HCT116 (cell line): ENCODE data around the gene STK24. TPM values are rescaled to one million over a fixed set of nuclear protein-coding genes. Genes with fewer than 3 reads are reported as not detected.

Experiments used
- ATAC-seq: fragments of 200-7000 bp; cut with Tn5 transposase; 2 replicates; pipeline ENCODE4 v1.9.1; 2020; ENCODE audit warnings: mild to moderate bottlenecking, moderate library complexity
- BruUV-seq: library from RNA; stranded (reverse); fragments of 400-500 nt; replicated peaks from 2 replicates; lab custom pipeline; 2021; lab: Mats Ljungman, UMichigan
- CTCF ChIA-PET: fragments of 300-600 bp; sonication (Branson Sonifier 250); formaldehyde crosslinking; loops from one replicate; lab custom pipeline; 2021; ENCODE audit warnings: antibody characterized with exemption; lab: Charles Lee
- POLR2A ChIA-PET: fragments of 300-600, 350-600 bp; sonication (Branson Sonifier 250); formaldehyde crosslinking; loops from one replicate; lab custom pipeline; 2021; ENCODE audit warnings: antibody characterized with exemption; lab: Charles Lee
- RAD21 ChIA-PET, 2 experiments: fragments of 300-600 bp; sonication (Branson Sonifier 250); formaldehyde crosslinking; loops; one replicate each; lab custom pipeline; 2023; ENCODE audit warnings: low total read pairs in 2 of 2; ENCODE audit not compliant: uncharacterized antibody in 2 of 2, unreplicated experiment in 2 of 2, low non-redundant PET in 1 of 2; lab: Charles Lee
- DNase-seq: peaks from one replicate; pipeline ENCODE4 v3.0.0-alpha.2; 2010; ENCODE audit warnings: low read depth, low spot score
- H2AFZ ChIP-seq: fragments of 200-600 bp; shearing (Covaris generic), sonication (generic); 2 replicates; pipeline ENCODE4 v1.6.1; 2017; ENCODE audit warnings: low read depth, mixed run types, mixed read lengths, antibody characterized with exemption, low read length; ENCODE audit not compliant: poor library complexity, severe bottlenecking
- H3K27ac ChIP-seq: 2 replicates; pipeline ENCODE4 v1.5.1; 2012; ENCODE audit warnings: low read depth, low read length
- H3K27me3 ChIP-seq: fragments of 200-600 bp; sonication (generic); 2 replicates; pipeline ENCODE4 v1.6.1; 2016; ENCODE audit warnings: mixed run types, low read length, mixed read lengths; ENCODE audit not compliant: insufficient read depth
- H3K36me3 ChIP-seq, 2 experiments: fragments of 200-500 bp in 1 of 2; fragments of 200-600 bp in 1 of 2; sonication (Bioruptor generic) in 1 of 2; sonication (generic) in 1 of 2; 2 replicates each; pipeline versions ENCODE4 v1.5.1 to v1.6.1; 2014 to 2016; ENCODE audit warnings: low read length in 2 of 2, inconsistent platforms in 1 of 2, mixed read lengths in 1 of 2, mixed run types in 1 of 2; ENCODE audit not compliant: insufficient read depth in 2 of 2, control insufficient read depth in 1 of 2
- H3K4me1 ChIP-seq, 2 experiments: fragments of 200-600 bp in 1 of 2; sonication (generic) in 1 of 2; 2 replicates each; pipeline versions ENCODE4 v1.5.1 to v1.6.1; 2012 to 2017; ENCODE audit warnings: low read length in 2 of 2, inconsistent platforms in 1 of 2, mild to moderate bottlenecking in 1 of 2, mixed read lengths in 1 of 2, mixed run types in 1 of 2, moderate library complexity in 1 of 2; ENCODE audit not compliant: insufficient read depth in 2 of 2, control insufficient read depth in 1 of 2
- H3K4me2 ChIP-seq: fragments of 200-600 bp; sonication (generic); 2 replicates; pipeline ENCODE4 v1.6.1; 2017; ENCODE audit warnings: mixed run types, low read length, mixed read lengths
- H3K4me3 ChIP-seq, 2 experiments: fragments of 200-600 bp in 1 of 2; sonication (generic) in 1 of 2; replicated peaks in 1 of 2; 2 replicates each; pipeline ENCODE4 v1.5.1; 2011 to 2016; ENCODE audit warnings: low read length in 2 of 2, control low read depth in 1 of 2, low read depth in 1 of 2, mild to moderate bottlenecking in 1 of 2, mixed read lengths in 1 of 2, mixed run types in 1 of 2
- H3K79me2 ChIP-seq: fragments of 200-600 bp; sonication (generic); 2 replicates; pipeline ENCODE4 v1.6.1; 2017; ENCODE audit warnings: mild to moderate bottlenecking, mixed run types, low read length, moderate library complexity, mixed read lengths; ENCODE audit not compliant: insufficient read depth
- H3K9ac ChIP-seq: fragments of 200-600 bp; sonication (generic); 2 replicates; pipeline ENCODE4 v1.6.1; 2016; ENCODE audit warnings: low read length, mixed read lengths
- H3K9me2 ChIP-seq: fragments of 200-600 bp; sonication (generic), shearing (Covaris generic); 2 replicates; pipeline ENCODE4 v1.6.1; 2017; ENCODE audit warnings: mixed run types, mild to moderate bottlenecking, moderate library complexity; ENCODE audit not compliant: insufficient read depth
- H3K9me3 ChIP-seq, 2 experiments: fragments of 200-500 bp in 1 of 2; fragments of 200-600 bp in 1 of 2; sonication (Bioruptor generic) in 1 of 2; sonication (generic) in 1 of 2; 2 replicates each; pipeline ENCODE4 v1.6.1; 2014 to 2017; ENCODE audit warnings: low read length in 2 of 2, mixed read lengths in 2 of 2, inconsistent platforms in 1 of 2, low read depth in 1 of 2, mild to moderate bottlenecking in 1 of 2, mixed run types in 1 of 2, moderate library complexity in 1 of 2; ENCODE audit not compliant: control insufficient read depth in 1 of 2, insufficient read depth in 1 of 2
- H4K20me1 ChIP-seq: fragments of 200-600 bp; sonication (generic), shearing (Covaris generic); 2 replicates; pipeline ENCODE4 v1.6.1; 2017; ENCODE audit warnings: mixed run types, mild to moderate bottlenecking, moderate library complexity; ENCODE audit not compliant: insufficient read depth
- ATF3 ChIP-seq: IDR thresholded peaks from 2 replicates; pipeline ENCODE4 v1.6.1; 2012
- CTCF ChIP-seq, 3 experiments: fragments of 200-600 bp in 1 of 3; sonication (generic) in 1 of 3; IDR thresholded peaks in 2 of 3; conservative IDR thresholded peaks in 1 of 3; 2 replicates each; pipeline ENCODE4 v1.5.1; 2012 to 2017; ENCODE audit warnings: low read depth in 2 of 3, low read length in 2 of 3, antibody characterized with exemption in 1 of 3, borderline replicate concordance in 1 of 3, control low read depth in 1 of 3, mild to moderate bottlenecking in 1 of 3, mixed read lengths in 1 of 3, mixed run types in 1 of 3, moderate library complexity in 1 of 3; ENCODE audit not compliant: insufficient read depth in 1 of 3
- EGR1 ChIP-seq: IDR thresholded peaks from 2 replicates; pipeline ENCODE4 v1.6.1; 2012; ENCODE audit warnings: low read depth
- ELF1 ChIP-seq: IDR thresholded peaks from 2 replicates; pipeline ENCODE4 v1.6.1; 2012; ENCODE audit warnings: low read depth, borderline replicate concordance
- EZH2 ChIP-seq: fragments of 200-600 bp; sonication (generic); IDR thresholded peaks from 2 replicates; pipeline ENCODE4 v1.6.1; 2017; ENCODE audit warnings: antibody characterized with exemption, mixed run types
- JUND ChIP-seq: IDR thresholded peaks from 2 replicates; pipeline ENCODE4 v1.6.1; 2012
- MAX ChIP-seq: IDR thresholded peaks from 2 replicates; pipeline ENCODE4 v1.6.1; 2012
- POLR2A ChIP-seq: IDR thresholded peaks from 2 replicates; pipeline ENCODE4 v1.7.0; 2011; ENCODE audit warnings: borderline replicate concordance; ENCODE audit not compliant: insufficient read depth, insufficient read length; ENCODE audit errors: extremely low read depth
- POLR2AphosphoS5 ChIP-seq: IDR thresholded peaks from 2 replicates; pipeline ENCODE4 v1.6.1; 2011; ENCODE audit warnings: mild to moderate bottlenecking, low read depth, low read length, moderate library complexity
- REST ChIP-seq: IDR thresholded peaks from 2 replicates; pipeline ENCODE4 v1.6.1; 2012; ENCODE audit warnings: low read depth
- SIN3A ChIP-seq: IDR thresholded peaks from 2 replicates; pipeline ENCODE4 v1.6.1; 2012; ENCODE audit warnings: low read depth
- SP1 ChIP-seq: IDR thresholded peaks from 2 replicates; pipeline ENCODE4 v1.6.1; 2012; ENCODE audit warnings: low read depth
- TCF7L2 ChIP-seq: IDR thresholded peaks from 2 replicates; pipeline ENCODE4 v1.7.0; 2011; ENCODE audit warnings: borderline replicate concordance, inconsistent platforms; ENCODE audit not compliant: insufficient read depth, insufficient read length; ENCODE audit errors: extremely low read depth
- YY1 ChIP-seq: IDR thresholded peaks from 2 replicates; pipeline ENCODE4 v1.6.1; 2011; ENCODE audit warnings: low read length, low read depth, moderate library complexity, mild to moderate bottlenecking; ENCODE audit not compliant: insufficient replicate concordance; ENCODE audit errors: extremely low read depth
- ZBTB33 ChIP-seq: IDR thresholded peaks from 2 replicates; pipeline ENCODE4 v1.6.1; 2011; ENCODE audit warnings: mild to moderate bottlenecking, low read length, moderate library complexity; ENCODE audit not compliant: insufficient replicate concordance; ENCODE audit errors: extremely low read depth
- intact Hi-C: fragments of 100-400 bp; cut with micrococcal nuclease; formaldehyde crosslinking; loops from 2 replicates; pipeline ENCODE4 v1.10.0; 2022
- total RNA-seq: library from RNA; stranded (reverse); gene quantifications from one replicate; pipeline ENCODE4 v1.2.1, GENCODE V29; 2021; ENCODE audit not compliant: unreplicated experiment

The STK24 gene
- total RNA-seq, 1 experiment from 2014 or later = 137 TPM

GRCh38 chr13:98462241-98462882 is 114.5 kb downstream of the STK24 start (continued):
- no peak for TF ChIP-seq MAX
- TF ChIP-seq SP1 = no peak

- ChIA-PET POLR2A (interaction anchor here (1.3 kb wide), 1 partner anchor 14 kb away, joined by 3 read pairs; no protein-coding TSS in a partner anchor), CTCF (no interaction called here), RAD21 (no interaction called here)
- Histone ChIP-seq H3K9ac (no peak overlapping the region), H2AFZ (no peak overlapping the region), H3K4me2 (no peak overlapping the region), H3K4me1 (peaks cover 0 to under 1% of the 10 kb centered on the region in 2 experiments; a peak in 1 of 4 replicates), H3K79me2 (peaks cover 49% of the 10 kb centered on the region), H3K36me3 (peaks cover 34 to 36% of the 10 kb centered on the region in 2 experiments), H3K9me2 (no peaks in the 10 kb centered on the region), H3K9me3 (no peaks in the 10 kb centered on the region), H4K20me1 (no peaks in the 10 kb centered on the region), H3K4me3 (no peak overlapping the region), H3K27ac (no peak overlapping the region), H3K27me3 (no peaks in the 10 kb centered on the region)
- DNase-seq (no peak), ATAC-seq (no peak)
- intact Hi-C loops = no loop called here
- BruUV-seq = no TSS peak
- TF ChIP-seq ELF1 (no peak), EGR1 (no peak), EZH2 (no peak), JUND (no peak), CTCF (IDR thresholded peaks at IDR 0.05 in 2 of 3, conservative IDR thresholded peaks at IDR 0.05 in 1 of 3; ENCODE audit: borderline replicate concordance in 1 of 3, insufficient read depth in 1 of 3, low read depth in 2 of 3, low read length in 2 of 3) (no peak), YY1 (no peak), SIN3A (no peak), ATF3 (no peak), TCF7L2 (no peak), ZBTB33 (no peak), REST (no peak), POLR2A (no peak), POLR2AphosphoS5 (no peak)
Measured at GRCh38 chr13:98461486-98462240, 115.2 kb downstream of the STK24 start.
